ENCODE data around the gene SLC35D2.

Gene SLC35D2

GRCh38 chr9:96304230-96304629 is 79.3 kb downstream of the SLC35D2 start:
- DNase-seq, result no peak

- DNase-seq, result no peak
These were observed 81.5 kb downstream of the SLC35D2 start, which contains the start of gene HSD17B3 for GRCh38 chr9:96302021-96302420. HSD17B3 (minus strand) TSS chr9:96302176; CDS start chr9:96302104, 72 bp downstream.

GRCh38 chr9:96299823-96300222 is 83.7 kb downstream of the SLC35D2 start:
- no peak for DNase-seq

GRCh38 chr9:96294159-96294545 is 89.4 kb downstream of the SLC35D2 start:
- DNase-seq, result no peak

- no peak for DNase-seq
These were observed 89.9 kb downstream of the SLC35D2 start for GRCh38 chr9:96293498-96294158.

- no peak for DNase-seq
These were observed 94.1 kb downstream of the SLC35D2 start for GRCh38 chr9:96289392-96289791.

- no peak for DNase-seq
These were observed 101.9 kb downstream of the SLC35D2 start for GRCh38 chr9:96281641-96282040.

- peak; percentile 84 for DNase-seq
These were observed 103.6 kb downstream of the SLC35D2 start for GRCh38 chr9:96279932-96280331.

GRCh38 chr9:96274939-96275338 is 108.6 kb downstream of the SLC35D2 start:
- DNase-seq, result no peak
